ENCODE measurements around the gene MAD1L1. TPM values are rescaled to one million over a fixed set of nuclear protein-coding genes. Genes with fewer than 3 reads are reported as not detected.

MAD1L1 gene
- total and polyA plus RNA-seq, 4 donors, result 12.8 to 20.7 (median 16.5) TPM

- Histone ChIP-seq H3K4me3 (ENCODE audit: low read depth in 1 of 3, low read length in 3 of 3) (no peak overlapping the region), H3K27me3 (ENCODE audit: control insufficient read depth in 4 of 4, insufficient read depth in 4 of 4, low read length in 3 of 4) (no peaks in the 10 kb centered on the region), H3K4me1 (ENCODE audit: control insufficient read depth in 4 of 4, insufficient read depth in 4 of 4, low read length in 3 of 4) (peaks cover 0 to 7% (median 1%) of the 10 kb centered on the region in 4 donors), H3K9ac (ENCODE audit: low read depth in 1 of 2, low read length in 2 of 2) (no peak overlapping the region), H3K9me3 (ENCODE audit: control insufficient read depth in 4 of 4, low read length in 3 of 4) (peaks cover 0 to 4% (median 3%) of the 10 kb centered on the region in 4 donors), H3K27ac (ENCODE audit: low read depth in 1 of 2, low read length in 2 of 2) (no peak overlapping the region), H3K36me3 (ENCODE audit: control insufficient read depth in 4 of 4, insufficient read depth in 3 of 4, low read depth in 1 of 4, low read length in 3 of 4) (no peaks in the 10 kb centered on the region)
- no peak for DNase-seq (ENCODE audit: low spot score)
- TF ChIP-seq NR2F2 (IDR thresholded peaks at IDR 0.05) (no peak), HNF4A (conservative IDR thresholded peaks at IDR 0.05) (no peak), MAX (IDR thresholded peaks at IDR 0.05) (no peak), FOXA2 (IDR thresholded peaks at IDR 0.05) (no peak)
- WGBS, result 96% methylated on average over 19 of the region's 19 CpGs
These were observed 199.8 kb downstream of the MAD1L1 start for GRCh38 chr7:2032876-2033407.

- WGBS, result 84% methylated on average over 26 of the region's 26 CpGs
- no peak overlapping the region for H3K27ac ChIP-seq (ENCODE audit: low read depth in 1 of 2, low read length in 2 of 2)
- H3K36me3 ChIP-seq (ENCODE audit: control insufficient read depth in 4 of 4, insufficient read depth in 3 of 4, low read depth in 1 of 4, low read length in 3 of 4), result no peaks in the 10 kb centered on the region
- peaks cover 0 to 4% (median 3%) of the 10 kb centered on the region in 4 donors for H3K9me3 ChIP-seq (ENCODE audit: control insufficient read depth in 4 of 4, low read length in 3 of 4)
- TF ChIP-seq REST (IDR thresholded peaks at IDR 0.05) (no peak), FOXA1 (IDR thresholded peaks at IDR 0.05) (no peak), SP1 (IDR thresholded peaks at IDR 0.05) (no peak), RXRA (IDR thresholded peaks at IDR 0.05) (no peak), RAD21 (IDR thresholded peaks at IDR 0.05) (no peak)
- no peak overlapping the region for H3K4me3 ChIP-seq (ENCODE audit: low read depth in 1 of 3, low read length in 3 of 3)
- no peak overlapping the region for H3K9ac ChIP-seq (ENCODE audit: low read depth in 1 of 2, low read length in 2 of 2)
- H3K4me1 ChIP-seq (ENCODE audit: control insufficient read depth in 4 of 4, insufficient read depth in 4 of 4, low read length in 3 of 4), result peaks cover 0 to 2% (median 0%) of the 10 kb centered on the region in 4 donors
- DNase-seq (ENCODE audit: low spot score), result no peak
- H3K27me3 ChIP-seq (ENCODE audit: control insufficient read depth in 4 of 4, insufficient read depth in 4 of 4, low read length in 3 of 4), result no peaks in the 10 kb centered on the region
These were observed 200.5 kb downstream of the MAD1L1 start for GRCh38 chr7:2032030-2032875.

- Histone ChIP-seq H3K9ac (ENCODE audit: low read depth in 1 of 2, low read length in 2 of 2) (no peak overlapping the region), H3K4me3 (ENCODE audit: low read depth in 1 of 3, low read length in 3 of 3) (no peak overlapping the region), H3K4me1 (ENCODE audit: control insufficient read depth in 4 of 4, insufficient read depth in 4 of 4, low read length in 3 of 4) (no peaks in the 10 kb centered on the region), H3K27ac (ENCODE audit: low read depth in 1 of 2, low read length in 2 of 2) (no peak overlapping the region), H3K36me3 (ENCODE audit: control insufficient read depth in 4 of 4, insufficient read depth in 3 of 4, low read depth in 1 of 4, low read length in 3 of 4) (no peaks in the 10 kb centered on the region), H3K9me3 (ENCODE audit: control insufficient read depth in 4 of 4, low read length in 3 of 4) (peaks cover 0 to 4% (median 3%) of the 10 kb centered on the region in 4 donors), H3K27me3 (ENCODE audit: control insufficient read depth in 4 of 4, insufficient read depth in 4 of 4, low read length in 3 of 4) (no peaks in the 10 kb centered on the region)
- 92% methylated on average over 13 of the region's 13 CpGs for WGBS
- no peak for DNase-seq (ENCODE audit: low spot score)
- no peak for TF ChIP-seq HNF4G (IDR thresholded peaks at IDR 0.05)
- no peak for TF ChIP-seq YY1 (IDR thresholded peaks at IDR 0.05)
- TF ChIP-seq ATF3 (IDR thresholded peaks at IDR 0.05), result no peak
- no peak for TF ChIP-seq SP1 (IDR thresholded peaks at IDR 0.05)
- no peak for TF ChIP-seq HNF4A (conservative IDR thresholded peaks at IDR 0.05)
- TF ChIP-seq FOXA1 (IDR thresholded peaks at IDR 0.05), result no peak
- TF ChIP-seq CTCF (IDR thresholded peaks at IDR 0.05; ENCODE audit: low read depth, low read length, missing input control), result no peak
- TF ChIP-seq TAF1 (conservative IDR thresholded peaks at IDR 0.05), result no peak
- no peak for TF ChIP-seq MAX (IDR thresholded peaks at IDR 0.05)
- no peak for TF ChIP-seq EGR1 (IDR thresholded peaks at IDR 0.05; ENCODE audit: low read depth in 2 of 2)
- no peak for TF ChIP-seq RAD21 (IDR thresholded peaks at IDR 0.05)
- no peak for TF ChIP-seq NR2F2 (IDR thresholded peaks at IDR 0.05)
These were observed 201.3 kb downstream of the MAD1L1 start for GRCh38 chr7:2031451-2031845.
